ENCODE results near the gene SCG3. TPM values are rescaled to one million over a fixed set of nuclear protein-coding genes. Genes with fewer than 3 reads are reported as not detected.
A peak's percentile ranks its signal among the peaks of the same experiment; 100 is the strongest.

SCG3 gene
- total RNA-seq, 1 donor from 2014 or later = 1.5 TPM

DNA sequence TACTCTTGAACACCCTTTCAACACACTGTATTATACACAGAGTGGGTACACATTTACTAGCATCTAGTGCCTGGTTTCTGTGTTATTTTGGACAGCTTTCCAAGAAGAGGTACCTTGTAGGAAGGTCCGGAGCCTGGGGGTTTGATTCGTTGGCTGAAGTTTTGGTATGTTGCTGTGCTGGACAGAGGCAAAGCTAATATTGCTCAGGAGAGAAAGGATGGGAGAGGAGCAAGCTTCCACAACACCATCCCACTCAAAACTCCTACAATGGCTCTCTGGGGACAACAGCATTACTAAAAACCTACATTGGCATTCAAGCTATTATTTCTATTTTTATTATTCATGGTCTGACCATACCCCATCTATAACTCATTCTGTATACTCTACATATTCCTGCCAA, 57.2 kb downstream of the SCG3 start:
- no peaks in the 10 kb centered on the region for H3K9me3 ChIP-seq
- H3K4me1 ChIP-seq = peaks cover 22% of the 10 kb centered on the region
- H3K4me3 ChIP-seq = no peak overlapping the region
- peak overlapping the region; percentile 88 for H3K27ac ChIP-seq
- H3K36me3 ChIP-seq = no peaks in the 10 kb centered on the region
- DNase-seq (ENCODE audit: extremely low spot score in 2 of 2) = peak in 1 of 2 donors; percentile 31
- TF ChIP-seq POLR2A (IDR thresholded peaks at IDR 0.05) (no peak), POLR2AphosphoS5 (IDR thresholded peaks at IDR 0.05; ENCODE audit: insufficient read depth in 1 of 2, low read depth in 1 of 2) (no peak)
- TF ChIP-seq, protein P1, sequence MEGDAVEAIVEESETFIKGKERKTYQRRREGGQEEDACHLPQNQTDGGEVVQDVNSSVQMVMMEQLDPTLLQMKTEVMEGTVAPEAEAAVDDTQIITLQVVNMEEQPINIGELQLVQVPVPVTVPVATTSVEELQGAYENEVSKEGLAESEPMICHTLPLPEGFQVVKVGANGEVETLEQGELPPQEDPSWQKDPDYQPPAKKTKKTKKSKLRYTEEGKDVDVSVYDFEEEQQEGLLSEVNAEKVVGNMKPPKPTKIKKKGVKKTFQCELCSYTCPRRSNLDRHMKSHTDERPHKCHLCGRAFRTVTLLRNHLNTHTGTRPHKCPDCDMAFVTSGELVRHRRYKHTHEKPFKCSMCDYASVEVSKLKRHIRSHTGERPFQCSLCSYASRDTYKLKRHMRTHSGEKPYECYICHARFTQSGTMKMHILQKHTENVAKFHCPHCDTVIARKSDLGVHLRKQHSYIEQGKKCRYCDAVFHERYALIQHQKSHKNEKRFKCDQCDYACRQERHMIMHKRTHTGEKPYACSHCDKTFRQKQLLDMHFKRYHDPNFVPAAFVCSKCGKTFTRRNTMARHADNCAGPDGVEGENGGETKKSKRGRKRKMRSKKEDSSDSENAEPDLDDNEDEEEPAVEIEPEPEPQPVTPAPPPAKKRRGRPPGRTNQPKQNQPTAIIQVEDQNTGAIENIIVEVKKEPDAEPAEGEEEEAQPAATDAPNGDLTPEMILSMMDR (IDR thresholded peaks at IDR 0.05) = no peak
- no peaks in the 10 kb centered on the region for H3K27me3 ChIP-seq
- intact Hi-C loops (cut with DNase I) = no loop called here

DNA sequence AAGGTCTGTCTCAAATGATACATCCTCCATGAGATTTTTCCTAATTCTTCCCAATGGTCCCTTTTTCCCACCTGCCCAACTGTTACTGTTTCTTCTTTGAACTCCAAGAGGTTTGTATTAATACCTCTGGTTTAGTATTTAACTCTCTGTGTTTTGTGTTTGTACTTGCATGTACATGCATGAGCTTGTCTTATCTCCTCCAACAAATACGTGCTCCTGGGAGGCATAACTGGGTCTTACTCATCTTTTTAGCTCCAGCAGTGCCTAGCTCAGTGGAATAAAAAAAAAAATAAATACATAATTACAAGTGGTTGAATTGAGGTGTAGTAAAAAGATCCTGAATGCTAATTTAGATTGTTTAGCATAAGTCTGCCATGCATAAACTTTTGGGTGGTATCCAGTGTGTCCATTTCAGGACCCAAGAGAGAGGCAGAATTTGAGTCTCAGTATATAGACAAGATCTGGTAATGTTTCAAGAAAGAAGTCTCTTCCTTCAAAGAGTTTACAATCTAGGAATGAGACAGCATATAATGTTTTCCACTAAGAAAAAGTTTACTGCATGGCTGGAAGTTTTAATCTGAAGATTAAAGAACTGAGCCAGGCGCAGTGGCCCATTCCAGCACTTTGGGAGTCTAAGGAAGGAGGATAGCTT, 57.9 kb downstream of the SCG3 start:
- Histone ChIP-seq H3K9me3 (no peaks in the 10 kb centered on the region), H3K4me3 (no peak overlapping the region), H3K36me3 (no peaks in the 10 kb centered on the region), H3K27me3 (no peaks in the 10 kb centered on the region), H3K4me1 (peaks cover 22% of the 10 kb centered on the region), H3K27ac (no peak overlapping the region)
- DNase-seq (ENCODE audit: extremely low spot score in 2 of 2) = no peak
- TF ChIP-seq POLR2A (IDR thresholded peaks at IDR 0.05) = no peak
- TF ChIP-seq, protein P1 (IDR thresholded peaks at IDR 0.05) = no peak
- no peak for TF ChIP-seq POLR2AphosphoS5 (IDR thresholded peaks at IDR 0.05; ENCODE audit: insufficient read depth in 1 of 2, low read depth in 1 of 2)
- intact Hi-C loops (cut with DNase I) = no loop called here

DNA sequence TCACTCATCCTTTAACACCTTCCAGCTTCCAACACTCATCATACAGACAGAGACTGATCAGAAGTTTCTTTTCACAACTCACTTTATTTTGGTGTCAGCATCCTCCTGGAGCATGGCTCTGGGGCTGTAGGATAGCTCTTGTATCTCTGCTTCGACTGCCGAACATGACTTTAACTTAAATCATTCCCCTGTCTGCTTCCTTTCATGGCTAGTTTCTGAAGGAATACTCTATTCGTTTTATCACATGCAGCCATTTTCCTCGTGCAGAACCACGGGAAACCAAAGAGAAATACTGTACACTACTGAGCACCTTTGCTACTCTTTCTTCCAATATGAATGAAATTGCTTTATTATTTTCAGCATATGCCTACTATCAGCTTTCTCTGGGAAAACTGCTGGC, 68.0 kb downstream of the SCG3 start:
- TF ChIP-seq, protein P1 (IDR thresholded peaks at IDR 0.05) = no peak
- TF ChIP-seq POLR2AphosphoS5 (IDR thresholded peaks at IDR 0.05; ENCODE audit: insufficient read depth in 1 of 2, low read depth in 1 of 2) (no peak), POLR2A (IDR thresholded peaks at IDR 0.05) (no peak)
- Histone ChIP-seq H3K4me1 (peaks cover 18% of the 10 kb centered on the region), H3K36me3 (no peaks in the 10 kb centered on the region), H3K9me3 (no peaks in the 10 kb centered on the region), H3K4me3 (no peak overlapping the region), H3K27ac (no peak overlapping the region), H3K27me3 (no peaks in the 10 kb centered on the region)
- intact Hi-C loops (cut with DNase I) = no loop called here
- no peak for DNase-seq (ENCODE audit: extremely low spot score in 2 of 2)

DNA sequence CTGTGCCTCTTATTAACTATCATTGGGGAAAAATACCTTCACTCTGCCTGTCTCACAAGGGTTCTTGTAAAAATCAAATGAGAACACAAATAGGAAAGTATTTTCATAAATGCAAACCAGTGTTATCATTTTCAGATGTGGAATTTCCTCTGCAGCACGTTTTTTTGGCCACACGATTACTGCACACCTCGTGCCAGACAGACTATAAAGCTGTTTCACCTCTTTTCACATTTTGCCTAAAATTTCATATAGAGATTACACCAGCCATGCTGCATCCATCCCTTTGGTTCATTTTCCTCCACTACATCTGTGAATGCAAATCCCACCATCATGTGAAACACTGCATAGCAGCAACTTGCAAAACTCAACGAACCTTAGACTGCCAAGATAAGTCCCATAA, 68.9 kb downstream of the SCG3 start:
- Histone ChIP-seq H3K27me3 (no peaks in the 10 kb centered on the region), H3K4me3 (no peak overlapping the region), H3K27ac (no peak overlapping the region), H3K9me3 (no peaks in the 10 kb centered on the region), H3K36me3 (no peaks in the 10 kb centered on the region), H3K4me1 (peaks cover 18% of the 10 kb centered on the region)
- DNase-seq (ENCODE audit: extremely low spot score in 2 of 2) = no peak
- TF ChIP-seq, protein P1 (IDR thresholded peaks at IDR 0.05) = no peak
- TF ChIP-seq POLR2A (IDR thresholded peaks at IDR 0.05) (no peak), POLR2AphosphoS5 (IDR thresholded peaks at IDR 0.05; ENCODE audit: insufficient read depth in 1 of 2, low read depth in 1 of 2) (no peak)
- intact Hi-C loops (cut with DNase I) = no loop called here

All from vagina (tissue), 2 donors.